ENCODE results near the gene SEMA3B. TPM values are rescaled to one million over a fixed set of nuclear protein-coding genes. Genes with fewer than 3 reads are reported as not detected.
A peak's percentile ranks its signal among the peaks of the same experiment; 100 is the strongest.

SEMA3B gene
- total RNA-seq, 1 donor = 23.3 TPM

DNA sequence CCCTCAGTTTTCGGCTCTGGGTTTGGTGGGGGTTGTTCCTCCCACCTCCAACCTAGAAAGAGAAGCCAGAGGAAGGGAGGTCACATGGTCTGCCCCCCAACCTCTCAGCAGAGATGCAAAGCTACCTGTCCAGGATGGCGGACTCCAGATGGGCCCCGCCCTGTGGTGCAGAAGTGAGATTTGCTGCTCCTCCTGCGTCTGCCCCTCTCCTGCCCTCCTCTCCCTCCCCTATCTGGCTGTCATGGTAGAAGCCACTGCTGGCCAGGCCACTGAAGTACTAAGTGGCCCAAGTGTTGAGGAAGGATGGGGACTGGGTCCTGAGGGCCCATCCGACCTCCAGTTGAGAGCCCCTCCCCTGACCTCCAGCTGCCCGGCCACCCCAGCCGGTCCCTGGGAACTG is 2.1 kb upstream of the SEMA3B start:
- peak overlapping the region; percentile 73 for H3K4me3 ChIP-seq (ENCODE audit: low read depth, low read length)
- TF ChIP-seq CTCF (IDR thresholded peaks at IDR 0.05; ENCODE audit: insufficient read depth, low read depth, low read length) = no peak
- no peak for DNase-seq (ENCODE audit: low read depth)

GRCh38 chr3:50267280-50267913 is 1.6 kb upstream of the SEMA3B start:
- DNase-seq (ENCODE audit: low read depth) = peak; percentile 44
- H3K4me3 ChIP-seq (ENCODE audit: low read depth, low read length) = peak overlapping the region; percentile 73
- no peak for TF ChIP-seq CTCF (IDR thresholded peaks at IDR 0.05; ENCODE audit: insufficient read depth, low read depth, low read length)

GRCh38 chr3:50268276-50268675 is 671 bp upstream of the SEMA3B start:
- TF ChIP-seq CTCF (IDR thresholded peaks at IDR 0.05; ENCODE audit: insufficient read depth, low read depth, low read length) = no peak
- H3K4me3 ChIP-seq (ENCODE audit: low read depth, low read length) = peak overlapping the region; percentile 73
- DNase-seq (ENCODE audit: low read depth) = no peak

DNA sequence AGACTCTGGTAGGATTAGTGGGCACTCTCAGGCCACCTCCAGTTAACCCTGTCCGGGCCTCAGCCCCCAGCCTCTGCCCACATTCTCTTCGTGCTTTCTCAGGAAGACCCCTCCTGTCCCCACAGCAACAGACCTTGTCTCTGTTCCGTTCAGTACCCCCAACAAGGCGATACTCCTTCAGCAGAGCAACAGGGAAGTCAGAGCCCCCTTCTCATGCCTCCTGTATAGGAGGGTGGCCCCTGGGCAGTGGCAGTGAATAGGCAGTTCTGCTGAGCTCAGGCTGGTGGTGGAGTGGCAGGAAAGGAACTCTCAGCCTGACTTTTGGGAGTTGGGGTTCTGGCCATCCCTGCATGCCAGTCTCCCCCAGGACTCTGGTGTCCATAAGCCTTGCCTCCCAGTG is 513 bp downstream of the SEMA3B start:
- DNase-seq (ENCODE audit: low read depth) = no peak
- TF ChIP-seq CTCF (IDR thresholded peaks at IDR 0.05; ENCODE audit: insufficient read depth, low read depth, low read length) = no peak
- peak overlapping the region; percentile 32 for H3K4me3 ChIP-seq (ENCODE audit: low read depth, low read length)

DNA sequence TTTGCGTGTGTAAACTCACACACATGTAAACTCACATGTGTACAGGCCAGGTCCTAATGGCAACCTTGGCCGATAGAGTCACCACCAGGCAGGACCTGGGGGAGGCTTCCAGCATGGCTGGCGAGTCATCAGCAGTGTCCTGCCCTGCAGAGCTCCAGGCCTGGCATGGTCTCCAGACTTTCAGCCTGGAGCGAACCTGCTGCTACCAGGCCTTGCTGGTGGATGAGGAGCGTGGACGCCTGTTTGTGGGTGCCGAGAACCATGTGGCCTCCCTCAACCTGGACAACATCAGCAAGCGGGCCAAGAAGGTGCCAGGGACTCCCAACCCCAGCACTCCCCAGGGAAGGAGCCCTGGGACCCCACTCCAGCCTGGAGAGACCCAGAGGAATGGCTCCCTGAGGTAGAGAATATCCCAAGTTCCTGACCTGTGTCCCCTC is 1.0 kb downstream of the SEMA3B start:
- TF ChIP-seq CTCF (IDR thresholded peaks at IDR 0.05; ENCODE audit: insufficient read depth, low read depth, low read length) = no peak
- DNase-seq (ENCODE audit: low read depth) = no peak
- H3K4me3 ChIP-seq (ENCODE audit: low read depth, low read length) = no peak overlapping the region

DNA sequence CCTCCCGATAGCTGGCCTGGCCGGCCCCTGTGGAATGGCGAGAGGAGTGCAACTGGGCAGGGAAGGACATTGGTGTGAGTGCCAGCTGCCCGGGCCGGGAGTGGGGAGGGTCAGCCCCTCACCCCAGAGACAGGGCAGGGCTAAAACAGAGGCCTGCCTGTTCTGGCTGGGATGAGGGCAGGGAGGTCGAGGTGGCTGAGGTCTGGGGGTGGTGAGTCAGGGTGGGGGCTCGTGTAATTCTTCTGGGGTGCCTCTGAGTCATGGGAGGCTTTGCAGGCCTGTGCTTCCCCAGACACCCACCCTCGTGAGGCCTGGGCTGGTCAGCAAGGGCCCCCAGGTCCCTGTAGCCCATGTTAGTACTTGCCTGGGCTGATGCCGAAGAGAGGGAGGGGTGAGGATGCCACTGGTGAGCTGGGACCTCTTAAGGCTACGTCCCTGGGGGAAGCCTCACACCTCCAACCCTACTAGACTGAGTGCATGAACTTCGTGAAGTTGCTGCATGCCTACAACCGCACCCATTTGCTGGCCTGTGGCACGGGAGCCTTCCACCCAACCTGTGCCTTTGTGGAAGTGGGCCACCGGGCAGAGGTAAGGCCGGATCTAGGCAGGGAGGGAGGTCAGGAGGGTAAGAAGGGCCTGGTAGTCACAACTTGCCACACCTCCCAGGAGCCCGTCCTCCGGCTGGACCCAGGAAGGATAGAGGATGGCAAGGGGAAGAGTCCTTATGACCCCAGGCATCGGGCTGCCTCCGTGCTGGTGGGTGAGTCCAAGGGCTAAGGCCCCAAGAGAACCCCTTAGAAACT is 1.7 kb downstream of the SEMA3B start:
- H3K4me3 ChIP-seq (ENCODE audit: low read depth, low read length) = no peak overlapping the region
- no peak for DNase-seq (ENCODE audit: low read depth)
- no peak for TF ChIP-seq CTCF (IDR thresholded peaks at IDR 0.05; ENCODE audit: insufficient read depth, low read depth, low read length)

All from fibroblast of villous mesenchyme (primary cell).